Cardiac fibroblast (primary cell): Measurements from ENCODE around the gene MYL12B.
A peak's percentile ranks its signal among the peaks of the same experiment; 100 is the strongest.
"Not testable (repeated sequence)": the region's sequence is repeated elsewhere in the genome, so short reads cannot be mapped to it uniquely, and the experiment has no call there.

ENCODE experiments used
- DNase-seq, 2 donors: peaks; one replicate each; pipeline versions ENCODE4 v3.0.0 to v3.0.0-alpha.2; 2010; ENCODE audit warnings: low read depth in 2 of 2
- H3K4me3 ChIP-seq, 2 donors: replicated peaks in 1 of 2; 1 replicate in 1 of 2; 2 replicates in 1 of 2; pipeline ENCODE4 v1.5.1; 2011; ENCODE audit warnings: low read depth in 2 of 2, low read length in 2 of 2, mild to moderate bottlenecking in 2 of 2, moderate library complexity in 1 of 2
- TF ChIP-seq, protein P1 (sequence below): IDR thresholded peaks from one replicate; pipeline ENCODE4 v1.5.1; 2011; ENCODE audit warnings: low read depth, mild to moderate bottlenecking, low read length, inconsistent platforms

Gene MYL12B

DNA sequence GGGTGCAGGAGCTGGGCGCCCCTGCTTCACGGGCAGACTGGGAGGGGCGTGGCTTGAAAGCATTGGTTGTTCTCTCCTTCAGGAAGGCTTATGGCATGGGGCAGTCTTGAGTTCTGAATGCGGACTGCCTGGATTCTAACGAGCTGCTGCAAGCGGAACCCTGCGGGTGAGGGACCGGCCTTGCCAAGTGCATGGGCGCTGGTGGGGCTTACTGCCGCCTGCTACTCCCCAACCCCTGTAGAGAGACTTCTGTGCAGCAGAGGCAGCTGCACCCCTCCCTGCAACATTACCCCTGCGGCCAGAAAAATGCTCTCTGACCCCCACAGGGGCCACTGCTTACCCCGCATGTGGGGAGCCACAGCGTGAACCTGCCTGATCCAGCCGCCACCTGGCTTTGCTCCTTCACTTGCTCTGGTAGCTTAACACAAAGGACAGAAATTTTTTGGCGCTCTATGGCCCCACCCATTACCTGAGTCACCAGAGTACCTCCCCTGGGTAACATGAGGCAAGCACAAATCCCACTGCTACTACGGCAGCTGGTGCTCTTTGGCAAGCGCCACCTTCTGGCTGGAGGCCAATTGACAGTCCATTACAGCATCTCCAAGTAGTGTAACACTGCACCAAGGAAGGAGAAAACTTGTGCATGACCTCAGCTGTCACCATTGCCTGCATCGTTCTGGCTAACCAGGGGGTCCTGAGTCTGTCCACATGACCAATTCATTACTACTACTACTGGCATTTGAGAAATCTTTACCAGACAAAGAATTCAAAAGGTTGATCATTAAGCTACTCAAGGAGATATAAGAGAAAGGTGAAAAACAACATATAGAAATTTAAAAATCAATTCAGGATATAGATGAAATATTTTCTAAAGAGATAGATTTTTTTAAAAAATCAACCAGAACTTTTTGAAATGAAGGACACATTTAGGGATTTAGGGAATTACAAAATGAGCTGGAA, 35.4 kb downstream of the MYL12B start:
- peak; percentile 89 to 94 for DNase-seq
- TF ChIP-seq, protein P1, sequence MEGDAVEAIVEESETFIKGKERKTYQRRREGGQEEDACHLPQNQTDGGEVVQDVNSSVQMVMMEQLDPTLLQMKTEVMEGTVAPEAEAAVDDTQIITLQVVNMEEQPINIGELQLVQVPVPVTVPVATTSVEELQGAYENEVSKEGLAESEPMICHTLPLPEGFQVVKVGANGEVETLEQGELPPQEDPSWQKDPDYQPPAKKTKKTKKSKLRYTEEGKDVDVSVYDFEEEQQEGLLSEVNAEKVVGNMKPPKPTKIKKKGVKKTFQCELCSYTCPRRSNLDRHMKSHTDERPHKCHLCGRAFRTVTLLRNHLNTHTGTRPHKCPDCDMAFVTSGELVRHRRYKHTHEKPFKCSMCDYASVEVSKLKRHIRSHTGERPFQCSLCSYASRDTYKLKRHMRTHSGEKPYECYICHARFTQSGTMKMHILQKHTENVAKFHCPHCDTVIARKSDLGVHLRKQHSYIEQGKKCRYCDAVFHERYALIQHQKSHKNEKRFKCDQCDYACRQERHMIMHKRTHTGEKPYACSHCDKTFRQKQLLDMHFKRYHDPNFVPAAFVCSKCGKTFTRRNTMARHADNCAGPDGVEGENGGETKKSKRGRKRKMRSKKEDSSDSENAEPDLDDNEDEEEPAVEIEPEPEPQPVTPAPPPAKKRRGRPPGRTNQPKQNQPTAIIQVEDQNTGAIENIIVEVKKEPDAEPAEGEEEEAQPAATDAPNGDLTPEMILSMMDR: peak; percentile 29
- peak overlapping the region; percentile 52 to 57 for H3K4me3 ChIP-seq

DNA sequence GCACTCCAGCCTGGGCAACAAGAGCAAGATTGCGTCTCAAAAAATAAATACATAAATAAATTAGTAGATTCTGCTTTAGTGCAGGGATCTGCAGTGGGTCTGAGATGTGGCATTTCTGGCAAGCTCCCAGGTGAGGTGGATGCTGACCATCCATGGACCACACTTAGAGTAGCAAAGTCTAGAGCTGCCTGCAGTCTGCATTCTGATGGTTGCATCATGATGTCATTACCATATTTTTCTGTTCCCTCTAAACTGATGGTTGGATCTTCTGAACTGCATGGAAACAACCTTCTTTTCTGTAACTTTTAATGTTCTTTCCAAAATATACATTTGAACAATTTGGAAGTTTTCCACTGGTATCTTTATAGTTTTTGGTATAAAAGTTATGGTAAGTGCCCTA, 42.9 kb downstream of the MYL12B start:
- TF ChIP-seq, protein P1: no peak

DNA sequence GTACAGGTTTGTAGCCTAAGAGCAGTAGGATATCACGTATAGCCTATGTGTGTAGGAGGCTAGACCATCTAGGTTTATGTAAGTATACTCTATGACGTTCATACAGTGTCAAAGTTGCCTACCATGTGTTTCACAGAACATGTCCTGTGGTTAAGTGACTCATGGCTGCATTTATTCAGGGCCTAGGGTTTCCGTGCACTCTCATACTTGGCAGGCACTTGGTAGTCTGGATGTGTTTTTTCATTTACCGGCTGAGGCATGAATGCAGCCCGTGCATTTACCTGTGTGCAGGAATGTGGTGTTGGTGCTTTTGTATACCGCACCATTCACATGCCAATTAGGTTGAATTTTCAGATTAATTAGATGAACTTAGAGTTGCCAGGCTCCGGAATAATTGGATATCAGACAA, 43.4 kb downstream of the MYL12B start:
- DNase-seq: peak; percentile 93 to 98
- TF ChIP-seq, protein P1: no peak
- H3K4me3 ChIP-seq: no peak overlapping the region

More for the DNA sequence above, 42.9 kb downstream of the MYL12B start:
- no peak for DNase-seq
- no peak overlapping the region for H3K4me3 ChIP-seq

DNA sequence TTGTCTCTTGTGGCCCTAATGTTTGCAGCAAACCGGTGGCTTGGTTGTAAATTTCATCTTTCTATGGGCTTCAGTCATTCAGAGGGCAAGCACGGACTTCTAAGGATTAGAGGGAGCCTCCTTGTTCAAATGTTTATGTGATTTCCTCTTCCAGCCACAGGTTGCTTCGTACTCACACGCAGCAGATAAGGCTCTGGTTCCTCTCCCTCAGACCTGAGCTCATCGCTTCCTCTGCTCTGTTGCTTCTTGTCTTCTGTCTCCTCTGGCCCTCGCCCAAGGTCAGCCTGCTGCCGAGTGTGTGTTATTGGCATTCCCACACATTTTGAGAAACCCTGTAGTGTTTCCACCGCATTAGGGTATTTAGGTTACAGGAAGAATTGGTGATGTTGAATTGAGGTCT, 44.0 kb downstream of the MYL12B start:
- peak; percentile 75 to 76 for DNase-seq
- TF ChIP-seq, protein P1: no peak
- no peak overlapping the region for H3K4me3 ChIP-seq

DNA sequence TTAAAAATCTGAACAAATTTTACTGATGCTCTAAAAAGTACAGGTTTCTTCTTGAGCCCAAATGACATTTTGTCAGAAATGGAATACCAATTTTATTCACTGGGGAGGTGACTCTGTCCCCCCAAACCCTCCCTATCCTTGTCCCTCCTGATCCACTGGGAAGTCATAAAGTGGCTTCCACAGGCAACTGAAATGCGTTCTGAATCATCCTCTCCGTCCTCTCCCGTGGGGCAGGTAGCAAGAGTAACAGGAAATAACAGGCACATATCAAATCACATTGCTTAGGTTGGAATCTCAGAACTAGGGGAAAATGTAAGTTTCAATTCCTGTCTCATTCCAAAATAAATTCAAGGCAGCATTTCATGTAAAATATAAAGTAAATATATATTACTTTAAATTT, 44.5 kb downstream of the MYL12B start:
- TF ChIP-seq, protein P1: no peak
- H3K4me3 ChIP-seq: no peak overlapping the region
- peak in 1 of 2 donors; percentile 31 for DNase-seq

DNA sequence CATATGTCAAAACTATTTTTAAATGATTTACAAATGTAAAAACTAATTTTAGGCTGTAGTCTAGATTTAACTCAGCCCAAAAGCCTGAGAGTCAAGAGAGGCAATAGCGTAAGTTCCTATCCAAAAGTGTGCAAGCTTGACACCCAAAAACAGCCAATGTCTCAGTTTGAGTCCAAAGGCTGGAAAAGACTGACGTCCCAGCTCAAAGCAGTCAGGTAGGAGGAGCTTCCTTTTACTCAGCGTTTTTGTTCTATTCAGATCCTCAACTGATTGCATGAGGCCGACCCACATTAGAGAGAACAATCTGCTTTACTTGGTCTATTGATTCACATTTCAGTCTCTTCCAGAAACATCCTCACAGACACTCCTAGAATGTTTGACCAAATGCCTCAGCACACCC, 51.8 kb downstream of the MYL12B start:
- DNase-seq: no peak
- H3K4me3 ChIP-seq: no peak overlapping the region

DNA sequence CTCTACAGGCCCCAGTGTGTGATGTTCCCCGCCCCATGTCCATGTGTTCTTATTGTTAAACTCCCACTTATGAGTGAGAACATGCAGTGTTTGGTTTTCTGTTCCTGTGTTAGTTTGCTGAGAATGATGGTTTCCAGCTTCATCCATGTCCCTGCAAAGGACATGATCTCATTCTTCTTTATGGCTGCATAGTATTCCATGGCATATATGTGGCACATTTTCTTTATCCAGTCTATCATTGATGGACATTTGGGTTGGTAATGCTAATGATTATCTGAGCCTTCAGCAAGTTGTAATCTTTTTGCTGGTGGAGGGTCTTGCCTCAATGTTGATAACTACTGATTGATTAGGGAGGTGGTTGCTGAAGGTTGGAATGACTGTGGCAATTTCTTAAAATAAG, 53.4 kb downstream of the MYL12B start:
- not testable (repeated sequence) for DNase-seq, H3K4me3 ChIP-seq

More for the DNA sequence above, 51.8 kb downstream of the MYL12B start:
- TF ChIP-seq, protein P1: no peak
